Kidney (tissue), 14 donors: Measurements from ENCODE around the gene ZNF205. TPM values are rescaled to one million over a fixed set of nuclear protein-coding genes. Genes with fewer than 3 reads are reported as not detected.
"Not testable (repeated sequence)": the region's sequence is repeated elsewhere in the genome, so short reads cannot be mapped to it uniquely, and the experiment has no call there.

Experiments
- DNase-seq, 5 donors: peaks; one replicate each; pipeline ENCODE4 v3.0.0-alpha.2; 2013 to 2020
- FAIRE-seq: peaks from 2 replicates; lab custom pipeline; 2012; peaks lifted over from hg19 to GRCh38; lab: Jason Lieb, UNC
- H3K27ac ChIP-seq, 2 donors: one replicate each; pipeline ENCODE4 v1.7.0; 2013; ENCODE audit warnings: low read depth in 2 of 2, low read length in 2 of 2, inconsistent platforms in 1 of 2
- H3K27me3 ChIP-seq: one replicate; pipeline ENCODE4 v1.7.1; 2013; ENCODE audit warnings: low read length, inconsistent platforms; ENCODE audit not compliant: control insufficient read depth, insufficient read depth
- H3K36me3 ChIP-seq, 3 donors: one replicate each; pipeline versions ENCODE4 v1.7.0 to v1.7.1; 2013; ENCODE audit warnings: low read length in 3 of 3, control low read depth in 1 of 3, inconsistent platforms in 1 of 3; ENCODE audit not compliant: insufficient read depth in 3 of 3, control insufficient read depth in 2 of 3
- H3K4me1 ChIP-seq, 3 donors: one replicate each; pipeline versions ENCODE4 v1.7.0 to v1.7.1; 2013; ENCODE audit warnings: low read length in 3 of 3, inconsistent platforms in 1 of 3, low read depth in 1 of 3; ENCODE audit not compliant: control insufficient read depth in 2 of 3, insufficient read depth in 2 of 3
- H3K4me3 ChIP-seq, 3 donors: one replicate each; pipeline versions ENCODE4 v1.7.0 to v1.8.1; 2013; ENCODE audit warnings: low read length in 3 of 3, control low read depth in 1 of 3, inconsistent platforms in 1 of 3
- H3K9ac ChIP-seq, 3 donors: one replicate each; pipeline versions ENCODE4 v1.7.0 to v1.7.1; 2013; ENCODE audit warnings: low read length in 3 of 3, control low read depth in 1 of 3, inconsistent platforms in 1 of 3
- H3K9me3 ChIP-seq, 3 donors: one replicate each; pipeline versions ENCODE4 v1.7.0 to v1.7.1; 2013; ENCODE audit warnings: low read length in 3 of 3, control low read depth in 1 of 3, inconsistent platforms in 1 of 3; ENCODE audit not compliant: control insufficient read depth in 2 of 3, insufficient read depth in 1 of 3
- CTCF ChIP-seq: IDR thresholded peaks from 3 replicates; pipeline ENCODE4 v1.5.1; 2012; ENCODE audit warnings: mild to moderate bottlenecking, moderate library complexity, borderline replicate concordance; ENCODE audit not compliant: insufficient read depth; ENCODE audit errors: extremely low read depth
- intact Hi-C: fragments of 100-400 bp; cut with DNase I; formaldehyde crosslinking; loops from one replicate; pipeline ENCODE4 v1.11.1; 2022
- polyA plus RNA-seq: library from polyadenylated mRNA; stranded (reverse); fragments of 350-450 nt; fragmentation: Illumina TruSeq; extraction: RNeasy Lipid Tissue Mini Kit (QIAGEN cat#74804); gene quantifications from one replicate; pipeline ENCODE4 v1.2.3, GENCODE V29; 2014; ENCODE audit warnings: low read depth, low replicate concordance; ENCODE audit not compliant: insufficient read depth
- total RNA-seq: library from RNA; stranded (reverse); fragmentation: NEBNext Ultra II Directional; extraction: Animal tissue kit (Norgen Biotek cat#: 25700); gene quantifications from one replicate; pipeline ENCODE4 v1.2.1, GENCODE V29; 2021
- donor health status: control.
- donor health status: control.
- donor health status: control.
- donor health status: control.
- donor health status: control.
- donor health status: DM: yes; HTN: yes; CAD: no.
- donor health status: Normal renal cell carcinoma (clear cell type).

ZNF205 gene
- total and polyA plus RNA-seq, 2 donors from 2014 or later: 12.7 to 14.1 TPM

- H3K4me1 ChIP-seq: no peaks in the 10 kb centered on the region
- H3K9me3 ChIP-seq: no peaks in the 10 kb centered on the region
- H3K27ac ChIP-seq: no peak overlapping the region
- DNase-seq: no peak
- FAIRE-seq: no peak
- H3K4me3 ChIP-seq: no peak overlapping the region
- TF ChIP-seq CTCF: no peak
- H3K27me3 ChIP-seq: peaks cover 28% of the 10 kb centered on the region
- no peaks in the 10 kb centered on the region for H3K36me3 ChIP-seq
- intact Hi-C loops: no loop called here
- H3K9ac ChIP-seq: no peak overlapping the region
These were observed 54.1 kb downstream of the ZNF205 start for GRCh38 chr16:3166505-3166886.

GRCh38 chr16:3168729-3169128 is 56.3 kb downstream of the ZNF205 start:
- H3K36me3 ChIP-seq, H3K9ac ChIP-seq, FAIRE-seq, H3K9me3 ChIP-seq, intact Hi-C loops, H3K4me3 ChIP-seq, H3K27ac ChIP-seq, H3K4me1 ChIP-seq: not testable (repeated sequence)
- peaks cover 43% of the 10 kb centered on the region for H3K27me3 ChIP-seq
- peak in 1 of 5 donors; percentile 25 for DNase-seq

Other genes with a start within 250 kb of the ZNF205 start
- gene FLYWCH2, start 229.4 kb upstream of the ZNF205 start, total RNA-seq: 31.3 TPM
- 52.5 TPM for gene FLYWCH2, start 229.4 kb upstream of the ZNF205 start, polyA plus RNA-seq
- 36.8 TPM for gene FLYWCH1, start 200.7 kb upstream of the ZNF205 start, total RNA-seq
- gene FLYWCH1, start 200.7 kb upstream of the ZNF205 start, polyA plus RNA-seq: 24.5 TPM
- not detected for gene KREMEN2, start 148.3 kb upstream of the ZNF205 start, total RNA-seq
- gene KREMEN2, start 148.3 kb upstream of the ZNF205 start, polyA plus RNA-seq: not detected
- gene PAQR4, start 143.2 kb upstream of the ZNF205 start, total RNA-seq: 5.9 TPM
- 3.5 TPM for gene PAQR4, start 143.2 kb upstream of the ZNF205 start, polyA plus RNA-seq
- gene PKMYT1, start 132.1 kb upstream of the ZNF205 start, total RNA-seq: 2.2 TPM
- 0.97 TPM for gene PKMYT1, start 132.1 kb upstream of the ZNF205 start, polyA plus RNA-seq
- 0.60 TPM for gene CLDN9, start 99.7 kb upstream of the ZNF205 start, total RNA-seq
- not detected for gene CLDN9, start 99.7 kb upstream of the ZNF205 start, polyA plus RNA-seq
- 0.47 TPM for gene CLDN6, start 94.4 kb upstream of the ZNF205 start, total RNA-seq
- gene CLDN6, start 94.4 kb upstream of the ZNF205 start, polyA plus RNA-seq: not detected
- gene TNFRSF12A, start 92.2 kb upstream of the ZNF205 start, total RNA-seq: 114 TPM
- 87.3 TPM for gene TNFRSF12A, start 92.2 kb upstream of the ZNF205 start, polyA plus RNA-seq
- 61.3 TPM for gene HCFC1R1, start 88.6 kb upstream of the ZNF205 start, total RNA-seq
- gene HCFC1R1, start 88.6 kb upstream of the ZNF205 start, polyA plus RNA-seq: 332 TPM
- gene THOC6, start 88.6 kb upstream of the ZNF205 start, total RNA-seq: 26.1 TPM
- 21.2 TPM for gene THOC6, start 88.6 kb upstream of the ZNF205 start, polyA plus RNA-seq
- gene BICDL2, start 75.6 kb upstream of the ZNF205 start, total RNA-seq: 12.1 TPM
- gene BICDL2, start 75.6 kb upstream of the ZNF205 start, polyA plus RNA-seq: 2.9 TPM
- gene MMP25, start 66.0 kb upstream of the ZNF205 start, total RNA-seq: 1.7 TPM
- 0.65 TPM for gene MMP25, start 66.0 kb upstream of the ZNF205 start, polyA plus RNA-seq
- gene IL32, start 46.9 kb upstream of the ZNF205 start, total RNA-seq: 181 TPM
- 495 TPM for gene IL32, start 46.9 kb upstream of the ZNF205 start, polyA plus RNA-seq
- not detected for gene ZSCAN10, start 13.3 kb upstream of the ZNF205 start, total RNA-seq
- not detected for gene ZSCAN10, start 13.3 kb upstream of the ZNF205 start, polyA plus RNA-seq
- gene ZNF213, start 22.4 kb downstream of the ZNF205 start, total RNA-seq: 12.5 TPM
- 5.6 TPM for gene ZNF213, start 22.4 kb downstream of the ZNF205 start, polyA plus RNA-seq
- gene OR1F1, start 75.6 kb downstream of the ZNF205 start, total RNA-seq: not detected
- not detected for gene OR1F1, start 75.6 kb downstream of the ZNF205 start, polyA plus RNA-seq
- 9.6 TPM for gene ZNF200, start 122.6 kb downstream of the ZNF205 start, total RNA-seq
- gene ZNF200, start 122.6 kb downstream of the ZNF205 start, polyA plus RNA-seq: 3.3 TPM
- gene MEFV, start 144.0 kb downstream of the ZNF205 start, total RNA-seq: 4.1 TPM
- gene MEFV, start 144.0 kb downstream of the ZNF205 start, polyA plus RNA-seq: not detected
- 29.7 TPM for gene ZNF263, start 170.9 kb downstream of the ZNF205 start, total RNA-seq
- 14.6 TPM for gene ZNF263, start 170.9 kb downstream of the ZNF205 start, polyA plus RNA-seq
- gene TIGD7, start 192.8 kb downstream of the ZNF205 start, total RNA-seq: 7.5 TPM
- 4.2 TPM for gene TIGD7, start 192.8 kb downstream of the ZNF205 start, polyA plus RNA-seq
- 41.3 TPM for gene ZNF75A, start 192.9 kb downstream of the ZNF205 start, total RNA-seq
- gene ZNF75A, start 192.9 kb downstream of the ZNF205 start, polyA plus RNA-seq: 14.3 TPM
- not detected for gene OR2C1, start 243.3 kb downstream of the ZNF205 start, total RNA-seq
- not detected for gene OR2C1, start 243.3 kb downstream of the ZNF205 start, polyA plus RNA-seq